Hypothalamus (tissue), 51 donors: ENCODE measurements around the gene TRIM43B.
A peak's percentile ranks its signal among the peaks of the same experiment; 100 is the strongest.
"Not testable (repeated sequence)": the region's sequence is repeated elsewhere in the genome, so short reads cannot be mapped to it uniquely, and the experiment has no call there.

ENCODE experiments used
- DNase-seq, 51 donors: peaks; one replicate each; lab custom pipeline; 2025; lab: John Stamatoyannopoulos, UW

The TRIM43B gene

GRCh38 chr2:95484654-95485053, at the start of gene TRIM43B:
Gene TRIM43B (minus strand): TSS chr2:95484754. CDS start chr2:95482714, 2,040 bp downstream.
- DNase-seq = not testable (repeated sequence)

GRCh38 chr2:95531254-95531771, 46.8 kb upstream of the TRIM43B start:
- peak in 1 of 51 donors; percentile 52 for DNase-seq

GRCh38 chr2:95530734-95531133, 46.2 kb upstream of the TRIM43B start:
- peak in 3 of 51 donors; percentile 22 to 23 (median 22) for DNase-seq

GRCh38 chr2:95526360-95527341, 42.1 kb upstream of the TRIM43B start:
- peak; percentile 19 to 92 (median 70) for DNase-seq

- peak in 38 of 51 donors; percentile 8 to 69 (median 36) for DNase-seq
Measured at GRCh38 chr2:95525294-95526035, 40.9 kb upstream of the TRIM43B start.

- DNase-seq = no peak
Measured at GRCh38 chr2:95524195-95524594, 39.6 kb upstream of the TRIM43B start.

- DNase-seq = no peak
Measured at GRCh38 chr2:95514718-95515117, 30.2 kb upstream of the TRIM43B start.

- not testable (repeated sequence) for DNase-seq
Measured at GRCh38 chr2:95514226-95514625, 29.7 kb upstream of the TRIM43B start.

- no peak for DNase-seq
Measured at GRCh38 chr2:95509408-95509807, 24.9 kb upstream of the TRIM43B start.

GRCh38 chr2:95505222-95505621, 20.7 kb upstream of the TRIM43B start:
- DNase-seq = no peak

- DNase-seq = no peak
Measured at GRCh38 chr2:95500854-95501253, 16.3 kb upstream of the TRIM43B start.

GRCh38 chr2:95492076-95492475, 7.5 kb upstream of the TRIM43B start:
- not testable (repeated sequence) for DNase-seq

- DNase-seq = not testable (repeated sequence)
Measured at GRCh38 chr2:95475025-95475424, 9.5 kb downstream of the TRIM43B start.

GRCh38 chr2:95467984-95468383, 16.6 kb downstream of the TRIM43B start:
- DNase-seq = not testable (repeated sequence)

GRCh38 chr2:95466572-95466971, 18.0 kb downstream of the TRIM43B start:
- DNase-seq = not testable (repeated sequence)

GRCh38 chr2:95463292-95463691, 21.3 kb downstream of the TRIM43B start:
- DNase-seq = not testable (repeated sequence)

GRCh38 chr2:95445317-95445716, 39.2 kb downstream of the TRIM43B start:
- DNase-seq = not testable (repeated sequence)

GRCh38 chr2:95442474-95443099, 42.0 kb downstream of the TRIM43B start:
- not testable (repeated sequence) for DNase-seq

- not testable (repeated sequence) for DNase-seq
Measured at GRCh38 chr2:95435872-95436209, 48.7 kb downstream of the TRIM43B start.

- DNase-seq = not testable (repeated sequence)
Measured at GRCh38 chr2:95435162-95435871, 49.2 kb downstream of the TRIM43B start.
